B cell (primary cell): Measurements from ENCODE around the gene TENT5C.

Experiments
- EZH2 ChIP-seq: IDR thresholded peaks from 2 replicates; pipeline ENCODE4 v1.6.1; 2012; ENCODE audit warnings: borderline replicate concordance, low read depth, mild to moderate bottlenecking, moderate library complexity, low read length; ENCODE audit not compliant: insufficient read depth, poor library complexity, severe bottlenecking
- TF ChIP-seq, protein P1 (sequence below): fragments of 200-600 bp; IDR thresholded peaks from one replicate; pipeline ENCODE4 v1.8.0; 2022; ENCODE audit warnings: antibody characterized with exemption, mild to moderate bottlenecking

DNA sequence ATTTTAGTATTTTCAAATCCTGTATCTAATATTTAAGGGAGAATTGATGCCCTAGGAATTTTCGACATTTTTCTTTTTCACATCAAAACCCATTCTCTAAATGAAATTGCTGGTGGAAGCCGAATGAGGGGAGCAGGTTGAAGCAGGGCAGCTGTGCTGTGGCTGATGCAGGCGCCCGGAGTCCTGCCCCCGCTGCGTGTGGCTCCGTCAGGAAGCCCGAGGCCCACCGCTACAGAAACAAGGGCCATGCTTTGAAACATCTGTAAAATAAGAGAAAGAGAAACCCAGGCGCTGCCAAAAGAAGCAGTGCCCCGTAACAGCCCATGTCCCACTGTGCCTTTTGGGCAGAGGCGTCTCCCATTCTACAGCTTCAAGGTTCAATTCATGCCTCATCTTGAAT, 41.1 kb downstream of the TENT5C start:
- TF ChIP-seq, protein P1, sequence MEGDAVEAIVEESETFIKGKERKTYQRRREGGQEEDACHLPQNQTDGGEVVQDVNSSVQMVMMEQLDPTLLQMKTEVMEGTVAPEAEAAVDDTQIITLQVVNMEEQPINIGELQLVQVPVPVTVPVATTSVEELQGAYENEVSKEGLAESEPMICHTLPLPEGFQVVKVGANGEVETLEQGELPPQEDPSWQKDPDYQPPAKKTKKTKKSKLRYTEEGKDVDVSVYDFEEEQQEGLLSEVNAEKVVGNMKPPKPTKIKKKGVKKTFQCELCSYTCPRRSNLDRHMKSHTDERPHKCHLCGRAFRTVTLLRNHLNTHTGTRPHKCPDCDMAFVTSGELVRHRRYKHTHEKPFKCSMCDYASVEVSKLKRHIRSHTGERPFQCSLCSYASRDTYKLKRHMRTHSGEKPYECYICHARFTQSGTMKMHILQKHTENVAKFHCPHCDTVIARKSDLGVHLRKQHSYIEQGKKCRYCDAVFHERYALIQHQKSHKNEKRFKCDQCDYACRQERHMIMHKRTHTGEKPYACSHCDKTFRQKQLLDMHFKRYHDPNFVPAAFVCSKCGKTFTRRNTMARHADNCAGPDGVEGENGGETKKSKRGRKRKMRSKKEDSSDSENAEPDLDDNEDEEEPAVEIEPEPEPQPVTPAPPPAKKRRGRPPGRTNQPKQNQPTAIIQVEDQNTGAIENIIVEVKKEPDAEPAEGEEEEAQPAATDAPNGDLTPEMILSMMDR: no peak
- no peak for TF ChIP-seq EZH2
